Measurements from ENCODE around the gene RBL2. TPM values are rescaled to one million over a fixed set of nuclear protein-coding genes. Genes with fewer than 3 reads are reported as not detected.

Gene RBL2
- total and polyA plus RNA-seq, 2 of the 13 experiments (the other 11 are each of a cell fraction or from before 2014, with no cell fraction given): 41.2 to 60.9 TPM

DNA sequence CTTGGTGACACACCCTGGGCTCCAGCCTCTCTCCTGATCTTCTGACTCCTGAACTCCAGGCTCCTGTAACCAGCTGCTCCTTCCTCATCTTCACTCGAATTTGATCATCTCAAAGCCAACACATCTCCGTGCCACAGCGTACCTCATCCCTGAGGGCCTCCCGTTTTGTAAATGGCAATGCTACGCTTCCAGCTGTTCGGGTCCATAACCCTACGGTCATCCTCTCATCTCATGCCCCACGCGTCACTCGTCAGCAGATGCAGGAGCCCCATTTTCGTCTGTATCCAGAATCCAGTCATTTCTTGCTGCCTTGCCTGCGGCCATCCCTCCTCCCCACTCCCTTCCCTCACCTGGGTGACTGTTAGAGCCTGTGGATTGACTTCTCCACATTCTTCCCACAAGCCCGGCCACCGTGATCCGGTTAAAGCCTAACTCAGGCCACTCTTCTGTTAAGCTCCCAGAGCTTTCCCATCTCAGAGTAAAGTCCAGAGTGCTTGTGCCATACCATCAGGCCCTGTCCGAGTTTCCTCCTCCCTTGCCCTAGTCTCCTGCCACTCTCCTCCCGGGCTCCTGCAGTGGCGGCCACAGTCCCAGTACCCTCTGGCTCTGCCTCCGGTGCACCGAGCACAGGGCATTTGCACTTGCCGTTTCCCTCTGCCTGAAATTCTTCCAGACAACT, 89.0 kb downstream of the RBL2 start (continued):
- TF ChIP-seq, protein P1, sequence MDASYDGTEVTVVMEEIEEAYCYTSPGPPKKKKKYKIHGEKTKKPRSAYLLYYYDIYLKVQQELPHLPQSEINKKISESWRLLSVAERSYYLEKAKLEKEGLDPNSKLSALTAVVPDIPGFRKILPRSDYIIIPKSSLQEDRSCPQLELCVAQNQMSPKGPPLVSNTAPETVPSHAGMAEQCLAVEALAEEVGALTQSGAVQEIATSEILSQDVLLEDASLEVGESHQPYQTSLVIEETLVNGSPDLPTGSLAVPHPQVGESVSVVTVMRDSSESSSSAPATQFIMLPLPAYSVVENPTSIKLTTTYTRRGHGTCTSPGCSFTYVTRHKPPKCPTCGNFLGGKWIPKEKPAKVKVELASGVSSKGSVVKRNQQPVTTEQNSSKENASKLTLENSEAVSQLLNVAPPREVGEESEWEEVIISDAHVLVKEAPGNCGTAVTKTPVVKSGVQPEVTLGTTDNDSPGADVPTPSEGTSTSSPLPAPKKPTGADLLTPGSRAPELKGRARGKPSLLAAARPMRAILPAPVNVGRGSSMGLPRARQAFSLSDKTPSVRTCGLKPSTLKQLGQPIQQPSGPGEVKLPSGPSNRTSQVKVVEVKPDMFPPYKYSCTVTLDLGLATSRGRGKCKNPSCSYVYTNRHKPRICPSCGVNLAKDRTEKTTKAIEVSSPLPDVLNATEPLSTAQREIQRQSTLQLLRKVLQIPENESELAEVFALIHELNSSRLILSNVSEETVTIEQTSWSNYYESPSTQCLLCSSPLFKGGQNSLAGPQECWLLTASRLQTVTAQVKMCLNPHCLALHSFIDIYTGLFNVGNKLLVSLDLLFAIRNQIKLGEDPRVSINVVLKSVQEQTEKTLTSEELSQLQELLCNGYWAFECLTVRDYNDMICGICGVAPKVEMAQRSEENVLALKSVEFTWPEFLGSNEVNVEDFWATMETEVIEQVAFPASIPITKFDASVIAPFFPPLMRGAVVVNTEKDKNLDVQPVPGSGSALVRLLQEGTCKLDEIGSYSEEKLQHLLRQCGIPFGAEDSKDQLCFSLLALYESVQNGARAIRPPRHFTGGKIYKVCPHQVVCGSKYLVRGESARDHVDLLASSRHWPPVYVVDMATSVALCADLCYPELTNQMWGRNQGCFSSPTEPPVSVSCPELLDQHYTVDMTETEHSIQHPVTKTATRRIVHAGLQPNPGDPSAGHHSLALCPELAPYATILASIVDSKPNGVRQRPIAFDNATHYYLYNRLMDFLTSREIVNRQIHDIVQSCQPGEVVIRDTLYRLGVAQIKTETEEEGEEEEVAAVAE (CRISPR knock-in tag; IDR thresholded peaks at IDR 0.05; ENCODE audit: borderline replicate concordance): no peak
- TF ChIP-seq PHB2 (IDR thresholded peaks at IDR 0.05; ENCODE audit: partially characterized antibody): no peak
- peak; percentile 4; the same call in 1 of the 2 replicates for TF ChIP-seq CEBPG (CRISPR knock-in tag; IDR thresholded peaks at IDR 0.05)
- peak; percentile 19 for TF ChIP-seq ASH2L (IDR thresholded peaks at IDR 0.05; ENCODE audit: insufficient read length, low read depth, low read length)
- TF ChIP-seq ZNF790 (CRISPR knock-in tag; IDR thresholded peaks at IDR 0.05; ENCODE audit: borderline replicate concordance): no peak
- TF ChIP-seq, protein P2, sequence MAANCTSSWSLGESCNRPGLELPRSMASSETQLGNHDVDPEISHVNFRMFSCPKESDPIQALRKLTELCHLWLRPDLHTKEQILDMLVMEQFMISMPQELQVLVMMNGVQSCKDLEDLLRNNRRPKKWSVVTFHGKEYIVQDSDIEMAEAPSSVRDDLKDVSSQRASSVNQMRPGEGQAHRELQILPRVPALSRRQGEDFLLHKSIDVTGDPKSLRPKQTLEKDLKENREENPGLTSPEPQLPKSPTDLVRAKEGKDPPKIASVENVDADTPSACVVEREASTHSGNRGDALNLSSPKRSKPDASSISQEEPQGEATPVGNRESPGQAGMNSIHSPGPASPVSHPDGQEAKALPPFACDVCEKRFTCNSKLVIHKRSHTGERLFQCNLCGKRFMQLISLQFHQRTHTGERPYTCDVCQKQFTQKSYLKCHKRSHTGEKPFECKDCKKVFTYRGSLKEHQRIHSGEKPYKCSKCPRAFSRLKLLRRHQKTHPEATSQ (CRISPR knock-in tag; IDR thresholded peaks at IDR 0.05; ENCODE audit: borderline replicate concordance): no peak

All from HepG2 (cell line).